ENCODE results near the gene PTCD1.

The PTCD1 gene

GRCh38 chr7:99386584-99387238 is 51.9 kb downstream of the PTCD1 start:
- no peak overlapping the region for H3K4me3 ChIP-seq (ENCODE audit: control insufficient read depth, low read depth, low read length)
- TF ChIP-seq, protein P1, sequence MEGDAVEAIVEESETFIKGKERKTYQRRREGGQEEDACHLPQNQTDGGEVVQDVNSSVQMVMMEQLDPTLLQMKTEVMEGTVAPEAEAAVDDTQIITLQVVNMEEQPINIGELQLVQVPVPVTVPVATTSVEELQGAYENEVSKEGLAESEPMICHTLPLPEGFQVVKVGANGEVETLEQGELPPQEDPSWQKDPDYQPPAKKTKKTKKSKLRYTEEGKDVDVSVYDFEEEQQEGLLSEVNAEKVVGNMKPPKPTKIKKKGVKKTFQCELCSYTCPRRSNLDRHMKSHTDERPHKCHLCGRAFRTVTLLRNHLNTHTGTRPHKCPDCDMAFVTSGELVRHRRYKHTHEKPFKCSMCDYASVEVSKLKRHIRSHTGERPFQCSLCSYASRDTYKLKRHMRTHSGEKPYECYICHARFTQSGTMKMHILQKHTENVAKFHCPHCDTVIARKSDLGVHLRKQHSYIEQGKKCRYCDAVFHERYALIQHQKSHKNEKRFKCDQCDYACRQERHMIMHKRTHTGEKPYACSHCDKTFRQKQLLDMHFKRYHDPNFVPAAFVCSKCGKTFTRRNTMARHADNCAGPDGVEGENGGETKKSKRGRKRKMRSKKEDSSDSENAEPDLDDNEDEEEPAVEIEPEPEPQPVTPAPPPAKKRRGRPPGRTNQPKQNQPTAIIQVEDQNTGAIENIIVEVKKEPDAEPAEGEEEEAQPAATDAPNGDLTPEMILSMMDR (IDR thresholded peaks at IDR 0.05; ENCODE audit: control insufficient read depth, insufficient read depth, low read depth, low read length, missing control alignments), result peak; percentile 34
- DNase-seq (ENCODE audit: low read depth), result no peak

GRCh38 chr7:99385564-99385963 is 53.0 kb downstream of the PTCD1 start:
- no peak for DNase-seq (ENCODE audit: low read depth)
- TF ChIP-seq, protein P1 (IDR thresholded peaks at IDR 0.05; ENCODE audit: control insufficient read depth, insufficient read depth, low read depth, low read length, missing control alignments), result no peak
- H3K4me3 ChIP-seq (ENCODE audit: control insufficient read depth, low read depth, low read length), result no peak overlapping the region

GRCh38 chr7:99384523-99384922 is 54.1 kb downstream of the PTCD1 start:
- TF ChIP-seq, protein P1 (IDR thresholded peaks at IDR 0.05; ENCODE audit: control insufficient read depth, insufficient read depth, low read depth, low read length, missing control alignments), result no peak

DNA sequence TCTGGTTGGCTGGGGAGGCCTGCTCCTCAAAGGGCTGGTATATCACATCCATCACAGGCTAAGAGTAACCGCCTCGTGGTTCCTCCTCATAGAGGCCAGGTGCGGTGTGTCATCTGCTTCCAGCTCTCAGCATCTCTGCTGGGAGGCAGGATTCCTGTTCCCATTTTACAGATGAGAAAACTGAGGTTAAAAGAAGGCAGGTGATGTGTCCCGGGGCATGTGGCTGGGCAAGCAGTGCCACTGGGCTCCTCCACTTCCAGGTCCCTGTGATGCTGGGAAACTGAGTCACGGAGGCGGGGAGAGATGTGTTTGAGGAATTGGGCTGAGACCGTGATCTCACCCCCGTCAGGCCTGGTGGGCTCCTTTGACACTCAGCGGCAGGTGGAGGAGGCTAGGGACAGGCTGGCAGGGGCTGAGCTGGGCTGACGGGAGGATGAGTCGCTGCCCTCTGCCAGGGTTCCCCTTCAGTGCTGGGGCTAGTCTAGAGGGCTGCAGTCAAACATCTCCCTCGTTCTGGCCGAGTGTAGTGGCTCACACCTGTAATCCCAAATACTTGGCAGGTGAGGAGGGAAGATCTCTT is 54.7 kb downstream of the PTCD1 start:
- TF ChIP-seq, protein P1 (IDR thresholded peaks at IDR 0.05; ENCODE audit: control insufficient read depth, insufficient read depth, low read depth, low read length, missing control alignments), result no peak
- DNase-seq (ENCODE audit: low read depth), result no peak
- H3K4me3 ChIP-seq (ENCODE audit: control insufficient read depth, low read depth, low read length), result no peak overlapping the region

More at GRCh38 chr7:99384523-99384922, 54.1 kb downstream of the PTCD1 start:
- H3K4me3 ChIP-seq (ENCODE audit: control insufficient read depth, low read depth, low read length), result no peak overlapping the region
- no peak for DNase-seq (ENCODE audit: low read depth)

GRCh38 chr7:99383203-99383602 is 55.4 kb downstream of the PTCD1 start:
- TF ChIP-seq, protein P1 (IDR thresholded peaks at IDR 0.05; ENCODE audit: control insufficient read depth, insufficient read depth, low read depth, low read length, missing control alignments), result no peak
- no peak overlapping the region for H3K4me3 ChIP-seq (ENCODE audit: control insufficient read depth, low read depth, low read length)
- no peak for DNase-seq (ENCODE audit: low read depth)

- no peak overlapping the region for H3K4me3 ChIP-seq (ENCODE audit: control insufficient read depth, low read depth, low read length)
- TF ChIP-seq, protein P1 (IDR thresholded peaks at IDR 0.05; ENCODE audit: control insufficient read depth, insufficient read depth, low read depth, low read length, missing control alignments), result no peak
- DNase-seq (ENCODE audit: low read depth), result no peak
Observed at GRCh38 chr7:99381664-99382075, 56.9 kb downstream of the PTCD1 start.

Measured in AG09309 (cell line).